ENCODE results near the gene TAF1L.
"Not testable (repeated sequence)": the region's sequence is repeated elsewhere in the genome, so short reads cannot be mapped to it uniquely, and the experiment has no call there.

TAF1L gene, protein sequence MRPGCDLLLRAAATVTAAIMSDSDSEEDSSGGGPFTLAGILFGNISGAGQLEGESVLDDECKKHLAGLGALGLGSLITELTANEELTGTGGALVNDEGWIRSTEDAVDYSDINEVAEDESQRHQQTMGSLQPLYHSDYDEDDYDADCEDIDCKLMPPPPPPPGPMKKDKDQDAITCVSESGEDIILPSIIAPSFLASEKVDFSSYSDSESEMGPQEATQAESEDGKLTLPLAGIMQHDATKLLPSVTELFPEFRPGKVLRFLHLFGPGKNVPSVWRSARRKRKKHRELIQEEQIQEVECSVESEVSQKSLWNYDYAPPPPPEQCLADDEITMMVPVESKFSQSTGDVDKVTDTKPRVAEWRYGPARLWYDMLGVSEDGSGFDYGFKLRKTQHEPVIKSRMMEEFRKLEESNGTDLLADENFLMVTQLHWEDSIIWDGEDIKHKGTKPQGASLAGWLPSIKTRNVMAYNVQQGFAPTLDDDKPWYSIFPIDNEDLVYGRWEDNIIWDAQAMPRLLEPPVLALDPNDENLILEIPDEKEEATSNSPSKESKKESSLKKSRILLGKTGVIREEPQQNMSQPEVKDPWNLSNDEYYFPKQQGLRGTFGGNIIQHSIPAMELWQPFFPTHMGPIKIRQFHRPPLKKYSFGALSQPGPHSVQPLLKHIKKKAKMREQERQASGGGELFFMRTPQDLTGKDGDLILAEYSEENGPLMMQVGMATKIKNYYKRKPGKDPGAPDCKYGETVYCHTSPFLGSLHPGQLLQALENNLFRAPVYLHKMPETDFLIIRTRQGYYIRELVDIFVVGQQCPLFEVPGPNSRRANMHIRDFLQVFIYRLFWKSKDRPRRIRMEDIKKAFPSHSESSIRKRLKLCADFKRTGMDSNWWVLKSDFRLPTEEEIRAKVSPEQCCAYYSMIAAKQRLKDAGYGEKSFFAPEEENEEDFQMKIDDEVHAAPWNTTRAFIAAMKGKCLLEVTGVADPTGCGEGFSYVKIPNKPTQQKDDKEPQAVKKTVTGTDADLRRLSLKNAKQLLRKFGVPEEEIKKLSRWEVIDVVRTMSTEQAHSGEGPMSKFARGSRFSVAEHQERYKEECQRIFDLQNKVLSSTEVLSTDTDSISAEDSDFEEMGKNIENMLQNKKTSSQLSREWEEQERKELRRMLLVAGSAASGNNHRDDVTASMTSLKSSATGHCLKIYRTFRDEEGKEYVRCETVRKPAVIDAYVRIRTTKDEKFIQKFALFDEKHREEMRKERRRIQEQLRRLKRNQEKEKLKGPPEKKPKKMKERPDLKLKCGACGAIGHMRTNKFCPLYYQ (N-terminal part only)

DNA sequence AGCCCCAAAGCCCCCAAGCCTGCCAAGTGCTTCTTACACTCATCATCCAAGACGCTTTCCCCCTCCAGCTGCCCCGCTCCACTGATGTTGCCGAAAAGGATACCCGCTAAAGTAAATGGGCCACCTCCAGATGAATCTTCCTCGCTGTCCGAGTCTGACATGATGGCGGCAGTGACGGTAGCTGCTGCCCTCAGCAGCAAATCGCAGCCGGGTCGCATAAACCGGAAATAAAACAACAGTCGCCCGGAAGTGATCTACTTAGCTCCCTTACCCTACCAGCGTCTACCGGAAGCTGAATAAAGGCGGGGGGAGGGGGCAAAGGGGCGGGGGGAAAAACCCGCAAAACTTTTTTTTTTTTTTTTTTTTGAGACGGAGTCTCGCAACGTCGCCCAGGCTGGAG, at the start of gene TAF1L:
Gene TAF1L, minus strand, starts transcription at position 308 of the 400 bp plus-strand sequence. Its CDS starts 90 bp downstream, at position 218.
- DNase-seq, result no peak

DNA sequence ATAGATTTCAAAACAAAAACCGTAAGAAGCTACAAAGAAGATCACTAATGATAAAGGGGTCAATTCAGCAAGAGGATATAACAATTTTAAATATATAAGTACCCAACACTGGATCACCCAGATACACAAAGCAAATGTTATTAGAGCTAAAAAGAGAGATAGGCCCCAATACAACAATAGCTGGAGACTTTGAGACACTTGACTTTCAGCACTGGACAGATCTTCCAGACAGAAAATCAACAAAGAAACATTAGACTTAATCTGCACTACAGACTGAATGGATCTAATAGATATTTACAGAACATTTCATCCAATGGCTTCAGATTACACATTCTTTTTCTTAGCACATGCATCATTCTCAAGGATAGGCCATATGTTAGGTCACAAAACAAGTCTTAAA, 46.3 kb upstream of the TAF1L start:
- DNase-seq, result no peak

DNA sequence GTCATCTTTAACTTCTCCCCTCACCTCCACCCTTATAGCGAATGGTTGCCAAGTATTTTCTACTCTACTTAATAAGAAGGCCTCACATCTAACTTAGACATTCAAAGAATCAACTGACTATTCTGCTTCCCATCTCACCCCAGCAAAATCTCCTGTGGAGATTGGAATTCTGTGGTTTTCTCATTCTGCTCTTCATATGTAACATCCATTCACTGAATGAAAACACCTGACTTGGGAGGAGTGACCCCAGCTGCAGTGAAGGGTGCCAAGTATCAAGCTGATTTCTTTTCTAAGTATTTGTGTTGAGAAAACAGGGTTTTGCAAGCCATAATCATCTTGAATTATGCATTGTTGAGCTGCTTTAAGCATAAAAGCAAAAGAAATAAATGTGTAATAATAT, 42.5 kb upstream of the TAF1L start:
- DNase-seq, result no peak

DNA sequence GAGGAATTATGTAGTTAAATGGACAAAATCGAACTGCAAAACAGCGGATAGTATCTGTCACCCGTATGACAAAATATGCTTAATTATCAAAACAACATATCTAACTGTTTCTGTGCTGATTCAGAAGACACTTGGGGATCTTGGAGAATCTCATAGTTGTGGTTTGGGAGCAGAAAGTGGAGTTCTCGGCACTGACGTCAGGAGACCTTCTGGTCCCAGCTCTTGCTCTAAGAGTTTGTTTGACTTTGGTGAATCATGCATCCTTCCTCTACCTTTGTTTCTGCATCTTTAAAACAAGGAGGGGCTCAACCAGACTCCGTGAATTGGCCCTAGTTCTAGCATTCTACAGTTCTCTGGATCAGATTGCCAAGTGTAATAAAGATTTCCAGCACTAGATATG, 37.0 kb upstream of the TAF1L start:
- DNase-seq, result peak; percentile 78

DNA sequence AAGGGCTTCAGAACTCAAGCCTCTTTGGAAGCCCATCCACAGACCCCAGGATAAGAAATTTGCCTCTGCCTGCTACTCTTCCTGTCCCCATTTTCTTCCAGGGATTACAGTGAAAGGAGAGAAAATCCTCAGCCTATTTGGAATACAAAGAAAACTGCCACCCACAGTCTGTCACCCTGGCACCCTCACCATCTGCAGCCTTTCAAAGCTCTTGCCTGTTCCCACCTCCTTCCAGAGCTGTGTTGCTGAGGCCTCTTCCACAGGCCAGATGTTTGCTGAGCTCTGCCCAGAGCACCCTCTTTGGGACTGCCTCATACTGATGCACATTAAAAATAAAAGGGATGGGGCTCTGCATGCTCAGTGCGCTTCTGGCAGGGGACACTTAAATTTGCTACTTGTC, 35.9 kb upstream of the TAF1L start:
- no peak for DNase-seq

DNA sequence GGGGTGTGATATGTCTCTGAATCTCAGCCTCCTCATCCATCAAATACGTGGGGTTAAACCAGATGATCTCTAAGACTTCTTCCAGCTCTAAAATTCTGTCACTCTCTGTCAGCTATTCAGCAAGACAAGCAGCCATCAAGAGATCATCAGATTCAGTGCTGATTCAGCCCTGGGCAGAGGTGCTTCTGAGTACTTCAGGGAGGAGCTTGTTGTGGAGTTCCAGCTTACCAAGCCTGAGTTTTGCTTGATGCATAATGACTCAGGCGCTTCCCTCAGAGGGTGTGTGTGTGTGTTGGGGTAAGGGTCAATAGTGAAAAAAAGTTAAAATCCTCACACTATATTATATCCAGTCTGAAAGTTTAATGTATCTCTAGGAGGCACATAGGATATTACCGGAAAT, 29.6 kb upstream of the TAF1L start:
- DNase-seq, result peak; percentile 22

DNA sequence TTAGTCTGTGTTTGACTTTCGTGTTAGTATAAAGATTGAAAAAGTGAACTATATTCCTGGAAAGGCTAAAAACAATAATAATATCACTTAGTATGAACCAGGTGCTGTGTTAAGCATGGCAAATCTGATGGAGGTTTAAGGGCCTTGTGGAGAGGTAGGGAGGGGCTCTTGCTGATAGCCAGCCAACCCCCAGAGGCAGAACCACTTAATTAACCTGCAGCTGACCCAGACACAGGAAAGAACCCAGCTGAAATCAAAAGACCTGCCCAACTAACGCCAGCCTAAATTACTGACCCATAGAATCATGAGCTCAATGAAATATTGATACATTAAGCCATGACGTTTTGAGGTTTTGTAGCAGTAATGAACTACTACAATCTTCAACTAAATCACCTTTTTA, 28.3 kb upstream of the TAF1L start:
- no peak for DNase-seq

DNA sequence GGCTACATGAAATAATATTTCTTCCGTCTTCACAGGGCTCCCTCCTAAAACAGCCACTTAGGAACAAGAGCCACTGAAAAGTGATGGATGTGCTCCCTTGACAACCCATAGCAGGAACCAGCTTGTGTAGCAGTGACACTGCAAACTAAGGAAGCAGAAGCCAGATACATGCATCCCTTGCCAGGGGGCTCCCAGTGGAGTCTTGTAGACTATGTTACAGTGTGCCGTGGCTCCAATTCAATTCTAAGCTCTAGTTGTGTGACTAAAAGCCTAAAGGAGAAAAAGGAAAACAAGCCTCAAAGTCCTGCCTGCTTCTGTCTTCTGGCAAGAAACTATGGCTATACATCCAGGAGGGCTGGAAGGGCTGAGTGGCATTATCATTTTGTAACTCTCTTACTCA, 12.2 kb upstream of the TAF1L start:
- DNase-seq, result no peak

DNA sequence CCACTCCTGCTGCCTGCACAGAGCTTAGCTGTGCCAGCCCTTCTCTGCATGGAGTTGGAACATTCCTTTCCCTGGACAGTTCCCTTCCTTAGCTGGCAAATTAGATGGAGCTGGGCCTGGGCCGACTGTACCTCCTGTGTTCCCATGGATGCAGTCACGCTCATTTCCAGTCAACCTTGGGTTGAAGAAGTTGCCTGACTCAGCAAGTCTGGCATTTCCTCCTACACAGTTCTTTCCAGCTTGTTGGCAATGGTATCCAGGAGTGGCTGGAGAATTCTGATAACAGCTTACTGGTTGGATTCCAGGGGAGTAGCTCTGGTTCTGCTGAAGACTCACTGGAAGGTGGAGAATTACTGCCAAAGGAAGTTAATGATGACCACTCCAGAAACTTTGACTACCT, 9.2 kb upstream of the TAF1L start:
- DNase-seq, result peak; percentile 71

DNA sequence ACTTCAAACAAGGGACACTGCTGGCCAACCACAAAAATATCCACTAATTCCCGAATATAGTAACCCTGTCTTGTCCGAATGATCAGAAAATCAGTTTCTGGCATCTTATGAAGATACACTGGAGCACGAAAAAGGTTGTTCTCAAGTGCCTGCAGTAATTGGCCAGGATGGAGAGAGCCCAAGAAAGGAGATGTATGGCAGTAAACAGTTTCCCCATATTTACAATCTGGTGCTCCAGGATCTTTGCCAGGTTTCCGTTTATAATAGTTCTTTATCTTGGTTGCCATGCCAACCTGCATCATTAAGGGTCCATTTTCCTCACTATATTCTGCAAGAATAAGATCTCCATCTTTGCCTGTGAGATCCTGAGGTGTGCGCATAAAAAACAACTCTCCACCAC, 2.3 kb downstream of the TAF1L start:
- DNase-seq, result not testable (repeated sequence)

DNA sequence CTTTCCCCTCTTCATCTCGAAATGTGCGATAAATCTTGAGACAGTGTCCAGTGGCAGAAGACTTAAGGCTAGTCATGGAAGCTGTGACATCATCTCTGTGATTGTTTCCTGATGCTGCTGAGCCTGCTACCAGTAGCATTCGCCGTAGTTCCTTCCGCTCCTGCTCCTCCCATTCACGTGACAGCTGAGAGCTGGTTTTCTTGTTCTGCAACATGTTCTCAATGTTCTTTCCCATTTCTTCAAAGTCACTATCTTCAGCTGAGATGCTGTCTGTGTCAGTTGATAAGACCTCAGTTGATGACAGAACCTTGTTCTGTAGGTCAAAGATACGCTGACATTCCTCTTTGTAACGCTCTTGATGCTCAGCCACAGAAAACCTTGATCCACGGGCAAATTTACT, 3.5 kb downstream of the TAF1L start:
- no peak for DNase-seq

DNA sequence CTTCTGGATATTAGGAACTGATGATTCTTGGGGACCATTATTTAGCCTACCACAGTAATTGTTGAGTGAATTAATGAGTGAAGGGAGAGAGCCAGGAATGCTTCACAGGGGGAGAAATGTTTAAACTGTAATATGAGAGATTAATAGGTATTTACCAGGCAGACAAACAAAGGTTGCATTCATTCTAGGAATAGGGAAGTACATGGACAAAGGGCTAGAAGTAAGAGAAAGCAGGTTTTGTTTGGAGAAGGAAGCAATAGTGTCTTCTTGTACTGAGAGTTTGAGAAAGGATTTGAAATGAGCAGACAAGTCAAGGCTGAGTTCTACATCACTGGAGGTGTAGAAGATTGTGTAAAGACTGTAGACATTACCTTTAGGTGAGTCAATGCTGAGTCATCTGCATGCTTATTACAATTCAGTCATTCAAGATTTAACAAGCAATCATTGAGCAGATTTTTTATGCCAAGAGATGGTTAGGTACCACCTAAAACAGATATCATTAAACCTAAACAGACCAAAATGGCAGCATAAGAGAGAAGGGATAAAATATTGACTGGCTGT, 8.0 kb downstream of the TAF1L start:
- DNase-seq, result no peak

DNA sequence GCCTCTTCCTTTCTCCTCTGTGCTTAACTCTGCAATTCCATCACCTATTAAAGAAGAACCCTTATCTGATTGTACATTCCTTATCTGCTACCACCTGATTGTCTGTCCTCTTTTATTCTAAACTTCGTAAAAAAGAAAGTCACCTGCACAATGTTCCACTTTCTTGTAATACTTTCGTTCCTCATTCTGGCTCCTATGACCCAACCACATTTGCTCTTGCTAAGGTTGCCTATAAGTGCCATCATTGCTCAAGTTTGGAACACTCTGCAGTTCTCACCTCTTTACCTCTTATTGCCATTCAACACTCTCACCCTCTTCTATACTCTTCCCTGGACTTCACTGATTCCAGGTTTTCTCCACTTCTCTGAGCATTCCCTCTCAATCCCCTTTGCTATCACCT, 10.1 kb downstream of the TAF1L start:
- DNase-seq, result no peak

DNA sequence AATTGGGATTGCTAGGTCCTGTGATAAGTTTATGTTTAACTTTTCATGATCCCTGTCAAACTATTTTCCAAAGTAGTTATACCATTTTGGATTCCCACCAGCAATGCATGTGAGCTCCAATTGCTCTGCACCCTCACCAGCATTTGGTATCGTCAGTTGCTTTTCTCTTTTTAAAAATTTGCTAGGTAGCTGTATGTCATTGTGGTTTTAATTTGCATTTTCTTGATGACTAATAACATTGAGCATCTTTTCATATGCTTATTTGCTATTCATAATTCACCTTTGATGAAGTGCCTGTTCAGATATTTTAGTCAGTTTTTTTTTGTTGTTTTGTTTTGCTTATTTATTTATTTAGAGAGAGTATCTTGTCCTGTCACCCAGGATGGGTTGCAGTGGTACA, 12.5 kb downstream of the TAF1L start:
- no peak for DNase-seq

DNA sequence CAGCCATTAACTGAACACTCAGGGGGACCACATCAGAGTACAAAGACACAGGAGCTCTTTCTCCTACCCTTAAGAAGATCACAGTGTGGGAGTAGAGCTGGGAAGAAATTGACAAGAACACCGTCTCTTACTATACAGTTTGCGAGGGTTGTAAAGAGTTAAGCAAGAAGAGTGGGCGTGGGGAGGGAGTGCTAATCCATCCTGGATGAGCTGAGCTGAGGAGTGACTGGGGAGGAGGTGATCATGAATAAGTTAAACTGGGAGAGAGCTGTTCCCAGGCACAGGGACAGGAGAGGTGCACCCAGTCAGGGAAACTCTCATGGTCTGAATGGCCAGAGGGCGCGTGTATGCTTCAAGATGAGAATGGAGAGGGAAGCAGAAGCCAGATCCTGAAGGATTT, 17.2 kb downstream of the TAF1L start:
- DNase-seq, result no peak

DNA sequence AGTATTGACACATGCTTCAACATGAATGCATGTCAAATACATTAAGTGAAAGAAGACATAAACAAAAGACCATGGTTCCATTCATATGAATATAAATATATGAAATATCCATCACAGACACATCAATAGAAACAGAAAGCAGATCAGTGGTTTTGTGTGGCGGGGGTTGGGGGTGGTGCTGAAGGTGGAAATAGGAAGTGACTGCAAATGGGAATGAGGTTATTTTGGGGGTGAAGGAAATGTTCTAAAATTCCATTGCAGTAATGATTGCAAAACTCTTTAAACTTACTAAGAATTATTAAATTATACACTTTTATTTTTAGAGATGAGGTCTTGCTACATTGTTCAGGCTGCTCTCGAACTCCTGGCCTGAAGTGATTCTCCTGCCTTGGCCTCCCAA, 28.7 kb downstream of the TAF1L start:
- no peak for DNase-seq

DNA sequence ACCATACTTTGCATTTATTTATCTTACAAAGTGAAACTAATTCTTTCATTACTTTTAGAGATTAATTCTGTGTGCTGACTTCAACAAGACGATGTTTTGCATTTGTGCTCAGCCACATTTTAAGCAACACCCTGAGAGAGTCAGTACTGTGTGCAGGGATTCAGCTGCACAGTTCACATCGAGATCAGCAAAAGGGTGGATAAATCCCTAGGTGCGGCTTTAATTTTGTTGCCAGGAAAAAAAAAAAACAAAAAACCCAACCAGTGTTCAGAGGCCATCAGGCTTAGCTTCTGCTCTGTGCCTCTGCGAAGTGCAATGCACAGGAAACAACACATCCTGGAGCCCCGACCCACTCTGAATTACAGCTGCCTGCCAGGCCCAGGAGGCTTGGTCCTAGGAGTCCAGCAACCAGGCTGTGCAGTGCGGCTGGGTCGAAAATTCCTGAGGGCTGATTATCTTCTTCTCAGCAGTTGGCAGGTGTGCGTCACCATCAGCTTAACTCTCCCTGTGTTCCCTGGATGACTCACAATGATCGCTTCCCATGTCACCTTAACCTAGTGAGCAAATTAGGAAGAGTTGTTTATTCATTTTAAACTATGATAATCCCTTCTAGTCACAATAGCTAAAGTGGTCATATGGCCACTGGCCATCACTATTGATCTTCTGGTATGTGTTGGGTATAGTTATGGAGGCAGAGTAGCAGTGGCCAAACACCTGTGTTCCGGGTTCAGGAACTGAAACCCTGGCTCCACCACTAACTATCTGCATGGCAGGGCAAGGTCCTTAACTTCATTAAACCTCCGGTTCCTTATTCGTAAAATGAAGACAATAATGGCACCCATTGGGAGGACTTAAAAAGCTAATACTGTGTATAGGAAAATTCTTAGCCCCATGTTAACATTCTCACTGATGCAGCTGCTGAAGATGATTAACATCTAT, 31.3 kb downstream of the TAF1L start:
- no peak for DNase-seq

DNA sequence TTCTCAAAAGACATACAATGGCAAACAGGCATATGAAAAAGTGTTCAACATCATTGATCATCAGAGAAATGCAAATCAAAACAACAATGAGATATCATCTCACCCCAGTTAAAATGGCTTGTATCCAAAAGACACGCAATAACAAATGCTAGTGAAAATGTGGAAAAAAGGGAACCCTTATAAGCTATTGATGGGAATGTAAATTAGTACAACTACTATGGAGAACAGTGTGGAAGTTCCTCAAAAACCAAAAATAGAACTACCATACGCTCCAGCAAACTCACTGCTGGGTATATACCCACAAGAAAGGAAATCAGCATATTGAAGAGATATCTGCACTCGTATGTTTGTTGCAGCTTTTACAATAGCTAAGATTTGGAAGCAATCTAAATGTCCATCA, 36.4 kb downstream of the TAF1L start:
- DNase-seq, result not testable (repeated sequence)

DNA sequence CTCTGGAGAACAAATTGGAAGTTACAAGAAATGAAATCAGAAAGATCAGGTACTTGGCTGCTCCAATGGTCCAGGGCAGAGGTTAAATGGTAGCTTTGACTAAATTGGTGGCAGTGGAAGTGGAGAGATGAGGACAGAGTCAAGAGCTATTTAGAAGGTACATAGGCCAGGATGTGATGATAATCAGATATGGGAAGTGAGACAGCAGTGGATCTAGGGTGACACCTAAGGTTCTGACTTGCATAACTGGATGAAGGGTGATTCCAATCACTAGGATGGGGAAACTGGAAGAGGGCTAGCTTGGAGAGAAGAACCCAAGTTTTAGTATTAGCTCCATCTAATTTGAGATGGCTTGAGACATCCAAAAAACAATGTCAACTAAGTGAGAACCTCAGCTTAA, 38.5 kb downstream of the TAF1L start:
- no peak for DNase-seq

DNA sequence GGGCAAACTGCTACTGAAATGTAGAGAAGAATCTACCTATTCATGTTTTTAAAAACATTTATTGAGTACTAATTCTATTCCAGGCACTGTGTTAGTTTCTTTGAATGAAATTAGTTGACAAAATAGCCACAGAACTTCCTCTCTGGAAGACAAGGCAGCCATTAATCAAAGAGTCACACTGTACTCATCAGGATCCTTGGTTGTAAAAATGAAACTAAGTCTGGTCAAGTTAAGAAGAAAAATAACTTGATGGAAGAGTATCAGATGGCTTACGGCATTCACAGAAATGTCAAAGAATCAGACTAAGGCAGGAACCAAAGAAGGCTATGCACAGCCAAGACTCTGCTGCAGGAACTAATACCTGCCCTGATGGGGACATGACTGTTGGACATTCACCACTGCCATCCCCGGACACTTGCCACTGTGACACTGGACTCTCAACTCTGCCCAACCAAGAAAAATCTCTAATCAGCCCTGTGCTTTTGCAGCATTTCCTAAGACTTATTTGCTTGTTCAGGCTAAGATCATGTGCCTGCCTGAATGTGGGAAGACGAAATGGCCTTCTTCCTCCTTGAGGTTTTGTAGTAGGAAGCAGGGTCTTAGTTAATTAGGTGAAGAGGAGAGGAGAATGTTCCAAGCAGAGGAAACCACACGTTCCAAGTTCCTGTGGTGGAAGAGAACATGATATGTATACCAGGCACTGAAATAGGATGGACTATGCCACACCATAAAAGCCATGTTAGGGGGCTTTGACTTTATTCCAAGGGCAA, 39.2 kb downstream of the TAF1L start:
- DNase-seq, result no peak

DNA sequence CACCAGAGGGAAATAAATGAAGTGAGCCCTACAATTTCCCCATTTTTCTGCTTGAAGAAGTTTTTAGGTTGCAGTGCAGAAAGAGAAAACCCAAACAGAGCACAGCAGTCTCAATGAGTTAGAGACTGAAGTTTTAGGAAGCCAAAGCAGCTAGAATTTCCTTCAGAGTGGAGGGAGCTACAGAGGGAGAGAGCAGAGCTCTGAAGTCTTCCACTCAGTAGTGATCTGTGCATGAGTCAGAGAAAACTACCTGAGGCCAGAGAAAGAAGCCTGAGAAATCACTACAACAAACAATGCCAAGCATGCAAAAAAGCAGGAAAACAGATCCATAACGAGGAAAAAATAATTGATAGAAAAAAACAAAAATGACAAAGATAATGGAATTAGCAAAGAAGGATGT, 44.6 kb downstream of the TAF1L start:
- no peak for DNase-seq

Data from fibroblast of skin of right quadriceps (primary cell).